PC-9 (cell line): Measurements from ENCODE around the gene UBE2QL1.

ENCODE experiments used
- EZH2 ChIP-seq: fragments of 200-600 bp; sonication (generic); IDR thresholded peaks from 2 replicates; pipeline ENCODE4 v1.8.0; 2017; ENCODE audit warnings: antibody characterized with exemption, low read depth
- TF ChIP-seq, protein P1 (sequence below): fragments of 200-600 bp; sonication (generic); conservative IDR thresholded peaks from 2 replicates; pipeline ENCODE4 v1.6.1; 2017; ENCODE audit warnings: mixed run types, antibody characterized with exemption, mild to moderate bottlenecking, moderate library complexity

DNA sequence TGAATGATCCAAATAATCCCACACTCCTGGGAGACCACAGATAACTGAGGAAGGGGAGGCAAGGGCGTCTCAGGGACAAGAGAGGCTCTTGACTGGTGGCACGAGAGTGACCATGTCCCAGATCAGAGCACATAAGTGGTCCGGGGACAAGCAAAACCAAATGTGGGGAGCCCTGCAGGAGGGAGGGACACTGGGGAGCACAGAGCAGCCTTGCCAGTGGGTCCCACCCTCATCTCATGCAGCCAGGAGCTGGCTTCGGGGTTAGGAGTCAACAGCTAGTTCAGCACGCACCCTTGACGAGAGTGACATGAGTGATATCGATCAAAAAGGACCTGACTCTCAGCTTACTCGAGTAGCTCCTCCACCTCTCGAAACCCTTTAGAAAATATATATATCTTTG, 16.5 kb upstream of the UBE2QL1 start:
- TF ChIP-seq, protein P1, sequence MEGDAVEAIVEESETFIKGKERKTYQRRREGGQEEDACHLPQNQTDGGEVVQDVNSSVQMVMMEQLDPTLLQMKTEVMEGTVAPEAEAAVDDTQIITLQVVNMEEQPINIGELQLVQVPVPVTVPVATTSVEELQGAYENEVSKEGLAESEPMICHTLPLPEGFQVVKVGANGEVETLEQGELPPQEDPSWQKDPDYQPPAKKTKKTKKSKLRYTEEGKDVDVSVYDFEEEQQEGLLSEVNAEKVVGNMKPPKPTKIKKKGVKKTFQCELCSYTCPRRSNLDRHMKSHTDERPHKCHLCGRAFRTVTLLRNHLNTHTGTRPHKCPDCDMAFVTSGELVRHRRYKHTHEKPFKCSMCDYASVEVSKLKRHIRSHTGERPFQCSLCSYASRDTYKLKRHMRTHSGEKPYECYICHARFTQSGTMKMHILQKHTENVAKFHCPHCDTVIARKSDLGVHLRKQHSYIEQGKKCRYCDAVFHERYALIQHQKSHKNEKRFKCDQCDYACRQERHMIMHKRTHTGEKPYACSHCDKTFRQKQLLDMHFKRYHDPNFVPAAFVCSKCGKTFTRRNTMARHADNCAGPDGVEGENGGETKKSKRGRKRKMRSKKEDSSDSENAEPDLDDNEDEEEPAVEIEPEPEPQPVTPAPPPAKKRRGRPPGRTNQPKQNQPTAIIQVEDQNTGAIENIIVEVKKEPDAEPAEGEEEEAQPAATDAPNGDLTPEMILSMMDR: no peak
- TF ChIP-seq EZH2: no peak
